Left lung (tissue), 10 donors: Measurements from ENCODE around the gene AGGF1. TPM values are rescaled to one million over a fixed set of nuclear protein-coding genes. Genes with fewer than 3 reads are reported as not detected.
A peak's percentile ranks its signal among the peaks of the same experiment; 100 is the strongest.

Source experiments
- ATAC-seq: fragments of 200-7000 bp; cut with Tn5 transposase; one replicate; pipeline ENCODE4 v1.9.1; 2020; ENCODE audit warnings: moderate library complexity
- DNase-seq, 4 donors: peaks; one replicate each; pipeline ENCODE4 v3.0.0-alpha.2; 2013 to 2020
- H3K27ac ChIP-seq, 2 donors: fragments of 200-600 bp; sonication (generic) in 1 of 2; one replicate each; pipeline versions ENCODE4 v1.5.0 to v1.8.0; 2020 to 2021
- H3K27me3 ChIP-seq, 2 donors: fragments of 200-600 bp; sonication (generic) in 1 of 2; one replicate each; pipeline versions ENCODE4 v1.5.0 to v1.8.0; 2020 to 2021
- H3K36me3 ChIP-seq, 2 donors: fragments of 200-600 bp; sonication (generic) in 1 of 2; one replicate each; pipeline versions ENCODE4 v1.5.0 to v1.8.0; 2020 to 2021
- H3K4me1 ChIP-seq, 2 donors: fragments of 200-600 bp; one replicate each; pipeline ENCODE4 v1.8.0; 2021
- H3K4me3 ChIP-seq, 2 donors: fragments of 200-600 bp; sonication (generic) in 1 of 2; one replicate each; pipeline versions ENCODE4 v1.5.0 to v1.8.0; 2020 to 2021; ENCODE audit warnings: mild to moderate bottlenecking in 1 of 2
- H3K9me3 ChIP-seq, 2 donors: fragments of 200-600 bp; sonication (generic) in 1 of 2; one replicate each; pipeline versions ENCODE4 v1.5.0 to v1.8.0; 2020 to 2021
- intact Hi-C, 2 donors: fragments of 100-400 bp; cut with DNase I; formaldehyde crosslinking; loops; one replicate each; pipeline versions ENCODE4 v1.11.2 to v1.14.2; 2022
- polyA plus RNA-seq, 6 donors: library from polyadenylated mRNA; unstranded; fragments of 120-200 nt; gene quantifications; one replicate each; pipeline ENCODE4 v1.2.1, GENCODE V29; 2013; ENCODE audit not compliant: insufficient read length in 6 of 6
- total RNA-seq, 2 donors: library from RNA; stranded (reverse); fragmentation: NEBNext Ultra II Directional; extraction: Animal tissue kit (Norgen Biotek cat#: 25700); gene quantifications; one replicate each; pipeline ENCODE4 v1.2.1, GENCODE V29; 2021
- TF ChIP-seq, protein P1 (sequence below), 2 donors: fragments of 200-600 bp; sonication (generic) in 1 of 2; IDR thresholded peaks; one replicate each; pipeline versions ENCODE4 v1.5.0 to v1.8.0; 2021; ENCODE audit warnings: antibody characterized with exemption in 2 of 2
- donor health status: DM: no; HTN: yes; CAD: no.
- donor health status: DM: no; HTN: no; CAD: no.

The AGGF1 gene
- total and polyA plus RNA-seq, 8 donors, result 20.9 to 27.2 (median 25.2) TPM

DNA sequence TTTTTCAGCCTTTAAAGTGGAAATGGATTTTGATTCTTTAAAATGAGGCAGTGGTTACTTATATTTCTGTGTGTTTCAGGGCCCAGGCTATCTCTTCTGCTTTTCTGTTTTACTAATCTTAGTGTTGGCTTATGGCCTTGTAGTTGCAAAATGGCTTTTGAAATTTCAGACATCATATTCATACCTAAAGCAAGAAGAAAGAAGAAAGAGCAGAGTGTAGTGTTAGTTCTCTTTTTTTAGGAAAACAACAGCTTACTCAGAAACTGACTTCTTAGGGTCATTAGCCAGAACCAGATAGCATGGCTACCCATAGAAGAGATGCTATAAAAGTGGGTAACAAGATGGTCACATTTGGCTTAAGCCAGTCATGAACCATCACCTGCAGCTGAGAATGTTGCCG, 36.0 kb downstream of the AGGF1 start:
- Histone ChIP-seq H3K27ac (peak overlapping the region; percentile 3 to 77), H3K9me3 (no peaks in the 10 kb centered on the region), H3K36me3 (peaks cover 0 to 31% of the 10 kb centered on the region in 2 donors), H3K4me3 (no peak overlapping the region), H3K4me1 (peaks cover 0 to 18% of the 10 kb centered on the region in 2 donors), H3K27me3 (no peaks in the 10 kb centered on the region)
- DNase-seq (no peak), ATAC-seq (peak; percentile 40)
- TF ChIP-seq, protein P1, sequence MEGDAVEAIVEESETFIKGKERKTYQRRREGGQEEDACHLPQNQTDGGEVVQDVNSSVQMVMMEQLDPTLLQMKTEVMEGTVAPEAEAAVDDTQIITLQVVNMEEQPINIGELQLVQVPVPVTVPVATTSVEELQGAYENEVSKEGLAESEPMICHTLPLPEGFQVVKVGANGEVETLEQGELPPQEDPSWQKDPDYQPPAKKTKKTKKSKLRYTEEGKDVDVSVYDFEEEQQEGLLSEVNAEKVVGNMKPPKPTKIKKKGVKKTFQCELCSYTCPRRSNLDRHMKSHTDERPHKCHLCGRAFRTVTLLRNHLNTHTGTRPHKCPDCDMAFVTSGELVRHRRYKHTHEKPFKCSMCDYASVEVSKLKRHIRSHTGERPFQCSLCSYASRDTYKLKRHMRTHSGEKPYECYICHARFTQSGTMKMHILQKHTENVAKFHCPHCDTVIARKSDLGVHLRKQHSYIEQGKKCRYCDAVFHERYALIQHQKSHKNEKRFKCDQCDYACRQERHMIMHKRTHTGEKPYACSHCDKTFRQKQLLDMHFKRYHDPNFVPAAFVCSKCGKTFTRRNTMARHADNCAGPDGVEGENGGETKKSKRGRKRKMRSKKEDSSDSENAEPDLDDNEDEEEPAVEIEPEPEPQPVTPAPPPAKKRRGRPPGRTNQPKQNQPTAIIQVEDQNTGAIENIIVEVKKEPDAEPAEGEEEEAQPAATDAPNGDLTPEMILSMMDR (IDR thresholded peaks at IDR 0.05), result no peak
- intact Hi-C loops, result no loop called here

DNA sequence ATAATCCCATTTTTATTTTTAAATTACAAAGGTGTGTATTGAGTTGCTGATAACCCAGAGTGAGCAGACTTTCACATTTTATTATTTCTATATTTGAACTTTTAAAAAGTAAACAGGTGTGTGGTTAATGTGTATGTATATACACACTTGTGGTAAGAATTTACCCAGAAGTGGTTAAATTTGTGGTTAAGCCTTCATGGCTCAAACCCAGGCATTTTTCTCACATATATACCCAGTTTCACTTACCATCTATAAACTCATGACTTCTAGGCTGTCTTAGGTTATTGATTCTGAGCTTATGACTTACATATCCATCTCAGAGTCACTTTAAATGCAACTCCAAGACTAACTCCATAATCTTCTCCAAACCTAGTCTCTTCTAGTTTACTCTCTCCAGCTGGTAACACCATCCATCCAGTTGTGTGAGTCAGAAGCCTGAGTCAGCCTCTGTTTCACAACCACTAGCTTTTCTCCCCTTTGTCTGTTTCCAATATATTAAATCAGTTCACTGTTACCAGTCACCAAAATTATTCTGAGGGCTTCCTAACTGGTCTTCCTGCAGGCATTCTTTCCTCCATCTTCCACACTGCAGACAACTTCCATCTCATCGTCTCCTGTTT, 36.7 kb downstream of the AGGF1 start:
- peak overlapping the region in 1 of 2 donors; percentile 77 for H3K27ac ChIP-seq
- peaks cover 0 to 18% of the 10 kb centered on the region in 2 donors for H3K4me1 ChIP-seq
- ATAC-seq (peak; percentile 65), DNase-seq (no peak)
- no peaks in the 10 kb centered on the region for H3K9me3 ChIP-seq
- H3K36me3 ChIP-seq, result peaks cover 0 to 24% of the 10 kb centered on the region in 2 donors
- intact Hi-C loops, result no loop called here
- no peak overlapping the region for H3K4me3 ChIP-seq
- TF ChIP-seq, protein P1 (IDR thresholded peaks at IDR 0.05), result no peak
- H3K27me3 ChIP-seq, result no peaks in the 10 kb centered on the region

DNA sequence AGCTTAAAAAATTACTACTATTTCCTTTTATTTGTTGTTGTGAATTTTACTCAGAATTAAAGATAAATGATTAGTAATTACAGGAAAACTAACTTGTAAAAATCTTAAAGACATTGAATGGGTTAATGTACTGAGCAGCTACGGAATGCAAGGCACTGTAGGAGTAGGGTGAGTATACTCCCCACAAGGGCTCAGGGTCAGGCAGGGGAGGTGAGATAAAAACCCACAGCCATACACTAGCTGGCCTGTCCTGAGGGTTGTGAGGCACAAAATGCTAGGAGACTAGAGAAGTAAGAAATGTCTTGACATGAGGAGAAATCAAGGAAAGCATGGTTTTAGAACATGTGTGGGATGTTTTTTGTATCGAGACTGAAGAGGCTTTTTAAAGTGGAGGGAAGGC, 43.5 kb downstream of the AGGF1 start:
- Histone ChIP-seq H3K9me3 (no peaks in the 10 kb centered on the region), H3K36me3 (peaks cover 0 to 3% of the 10 kb centered on the region in 2 donors), H3K27me3 (no peaks in the 10 kb centered on the region), H3K4me1 (peaks cover 4 to 12% of the 10 kb centered on the region in 2 donors), H3K4me3 (no peak overlapping the region), H3K27ac (no peak overlapping the region)
- ATAC-seq (no peak), DNase-seq (no peak)
- TF ChIP-seq, protein P1 (IDR thresholded peaks at IDR 0.05), result no peak
- intact Hi-C loops, result no loop called here

DNA sequence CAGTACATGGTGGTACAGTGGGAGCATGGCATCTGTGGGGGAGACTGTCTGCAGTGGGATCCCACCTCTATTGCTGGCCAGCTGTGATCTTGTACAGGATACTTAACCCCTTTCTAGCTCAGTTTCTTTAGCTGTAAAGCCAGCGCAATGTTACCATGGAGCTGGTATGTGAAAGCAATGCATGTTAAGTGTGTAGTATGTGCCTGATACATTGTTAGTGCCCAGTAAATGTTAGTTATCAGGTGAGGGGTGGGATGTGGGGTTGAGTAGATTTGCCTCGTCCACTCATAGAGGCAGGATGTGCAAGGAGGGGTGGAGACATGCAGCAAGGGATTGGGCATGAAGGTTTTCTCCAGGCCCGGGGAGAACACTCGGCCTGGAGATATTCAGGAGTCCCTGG, 44.5 kb downstream of the AGGF1 start:
- no peak overlapping the region for H3K4me3 ChIP-seq
- H3K27me3 ChIP-seq, result no peaks in the 10 kb centered on the region
- peaks cover 4 to 12% of the 10 kb centered on the region in 2 donors for H3K4me1 ChIP-seq
- intact Hi-C loops, result no loop called here
- no peak overlapping the region for H3K27ac ChIP-seq
- TF ChIP-seq, protein P1 (IDR thresholded peaks at IDR 0.05), result no peak
- DNase-seq (no peak), ATAC-seq (no peak)
- peaks cover 0 to 3% of the 10 kb centered on the region in 2 donors for H3K36me3 ChIP-seq
- H3K9me3 ChIP-seq, result no peaks in the 10 kb centered on the region

DNA sequence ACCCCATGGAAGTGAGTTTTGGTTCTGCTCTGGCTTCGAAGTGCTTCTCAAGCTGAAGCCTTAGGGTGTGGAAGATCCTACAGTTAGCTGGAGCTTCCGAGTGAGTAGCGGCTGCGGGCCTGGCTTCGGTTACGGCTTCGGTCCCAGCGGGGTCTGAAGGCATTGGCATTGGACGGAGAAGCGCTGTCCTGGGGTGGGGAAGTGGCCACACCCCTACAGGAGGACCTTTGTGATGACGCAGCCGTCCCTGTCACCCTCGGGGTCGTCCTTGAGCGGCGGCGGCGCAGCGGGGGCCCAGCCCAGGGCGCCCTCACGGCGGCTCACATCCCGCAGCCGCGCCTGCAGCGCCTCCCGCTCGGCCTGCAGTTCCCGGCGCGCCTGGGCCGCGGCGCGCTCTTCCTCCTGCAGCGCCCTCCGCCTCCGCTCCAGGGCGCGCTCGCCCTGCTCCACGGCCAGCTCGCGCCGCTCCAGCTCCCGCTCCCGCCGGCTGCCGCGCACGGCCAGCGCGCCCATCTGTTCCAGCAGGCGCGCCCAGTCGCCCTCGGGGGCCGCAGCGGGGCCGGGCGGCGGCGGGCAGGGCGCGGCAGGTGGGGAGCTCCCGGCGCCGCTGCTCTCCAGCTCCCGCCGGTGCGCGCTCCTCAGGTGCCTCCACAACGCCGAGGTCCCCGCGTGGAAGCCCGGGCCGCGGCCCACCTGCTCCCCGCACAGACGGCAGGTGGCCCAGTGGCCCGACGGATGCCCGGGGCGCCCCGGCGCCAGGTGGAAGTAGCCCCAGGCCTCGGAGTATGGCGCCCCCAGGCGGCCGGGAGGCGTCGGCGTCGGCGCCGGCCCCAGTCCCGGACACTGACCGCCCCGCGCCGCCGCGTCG, 47.0 kb downstream of the AGGF1 start:
- TF ChIP-seq, protein P1 (IDR thresholded peaks at IDR 0.05), result peak; percentile 40 to 80
- H3K4me3 ChIP-seq, result peak overlapping the region; percentile 27 to 44
- peaks cover 0 to 3% of the 10 kb centered on the region in 2 donors for H3K36me3 ChIP-seq
- no peaks in the 10 kb centered on the region for H3K9me3 ChIP-seq
- peaks cover 4 to 12% of the 10 kb centered on the region in 2 donors for H3K4me1 ChIP-seq
- peak; percentile 92 for ATAC-seq
- no peaks in the 10 kb centered on the region for H3K27me3 ChIP-seq
- intact Hi-C loops, result no loop called here
- peak overlapping the region in 1 of 2 donors; percentile 50 for H3K27ac ChIP-seq
- DNase-seq, result peak; percentile 63 to 94 (median 72)
